Measurements from ENCODE around the gene OR6F1.

DNA sequence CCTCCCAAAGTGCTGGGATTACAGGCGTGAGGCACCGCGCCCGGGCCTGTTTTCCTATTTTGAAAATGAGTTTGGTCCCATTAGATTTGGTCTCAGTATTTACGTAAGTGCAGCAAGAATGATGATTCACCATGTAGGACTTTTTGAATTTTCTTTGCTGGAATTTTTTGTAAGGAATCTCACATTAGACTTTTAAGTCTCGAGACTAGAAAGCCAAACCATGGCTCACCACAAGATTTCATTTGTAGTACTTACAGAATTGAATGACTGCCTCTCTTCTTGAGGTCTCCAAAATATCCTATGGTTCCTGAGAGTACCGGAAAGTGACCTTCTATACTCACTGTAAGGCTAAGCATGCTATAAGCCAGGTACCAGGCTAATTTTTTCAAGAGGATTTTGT lies 31.2 kb upstream of the OR6F1 start:
- TF ChIP-seq POLR2A (IDR thresholded peaks at IDR 0.05; ENCODE audit: low read depth, low read length), result no peak
- no peak for TF ChIP-seq SPI1 (IDR thresholded peaks at IDR 0.05; ENCODE audit: low read depth, low read length)
- no peak for TF ChIP-seq POLR2AphosphoS5 (IDR thresholded peaks at IDR 0.05; ENCODE audit: low read depth, low read length)

Measured in GM12891 (cell line).